Effector memory CD8-positive, alpha-beta T cell (primary cell): ENCODE data around the gene SESN2.

Source experiments
- ATAC-seq: fragments of 150-1000 bp; cut with Tn5 transposase; replicated peaks from 2 replicates; pipeline ENCODE4 v1.10.0; 2021; ENCODE audit warnings: mild to moderate bottlenecking, moderate library complexity
- DNase-seq, 3 experiments: peaks; one replicate each; pipeline ENCODE4 v3.0.0; 2021
- H3K27ac Mint-ChIP-seq, 2 donors: one replicate each; pipeline ENCODE4 v1.8.0; 2022; ENCODE audit warnings: mild to moderate bottlenecking in 2 of 2, mixed read lengths in 2 of 2, moderate library complexity in 2 of 2
- H3K27me3 Mint-ChIP-seq, 2 donors: one replicate each; pipeline ENCODE4 v1.8.0; 2022; ENCODE audit warnings: mixed read lengths in 2 of 2
- H3K36me3 Mint-ChIP-seq: one replicate; pipeline ENCODE4 v1.8.0; 2022; ENCODE audit warnings: mild to moderate bottlenecking, moderate library complexity, mixed read lengths; ENCODE audit not compliant: insufficient read depth
- H3K4me1 Mint-ChIP-seq, 2 donors: one replicate each; pipeline ENCODE4 v1.8.0; 2022; ENCODE audit warnings: low read depth in 2 of 2, mixed read lengths in 2 of 2
- H3K4me3 Mint-ChIP-seq, 2 donors: one replicate each; pipeline ENCODE4 v1.8.0; 2022; ENCODE audit warnings: mild to moderate bottlenecking in 2 of 2, mixed read lengths in 2 of 2, moderate library complexity in 2 of 2
- H3K9me3 Mint-ChIP-seq, 2 donors: one replicate each; pipeline ENCODE4 v1.8.0; 2022; ENCODE audit warnings: mixed read lengths in 2 of 2

Gene SESN2

GRCh38 chr1:28282426-28283407 lies 23.4 kb downstream of the SESN2 start:
- no peak for DNase-seq
- H3K4me3 Mint-ChIP-seq = no peak overlapping the region
- no peaks in the 10 kb centered on the region for H3K27me3 Mint-ChIP-seq
- no peaks in the 10 kb centered on the region for H3K9me3 Mint-ChIP-seq
- H3K4me1 Mint-ChIP-seq = peaks cover 11 to 14% of the 10 kb centered on the region in 2 donors
- H3K27ac Mint-ChIP-seq = no peak overlapping the region
- no peak for ATAC-seq
- H3K36me3 Mint-ChIP-seq = peaks cover 25% of the 10 kb centered on the region

- Mint-ChIP-seq H3K4me1 (peaks cover 9 to 11% of the 10 kb centered on the region in 2 donors), H3K27ac (no peak overlapping the region), H3K36me3 (no peaks in the 10 kb centered on the region), H3K9me3 (no peaks in the 10 kb centered on the region), H3K4me3 (no peak overlapping the region), H3K27me3 (no peaks in the 10 kb centered on the region)
- ATAC-seq (no peak), DNase-seq (no peak)
Observed at GRCh38 chr1:28286111-28286510, 26.8 kb downstream of the SESN2 start.

- H3K27ac Mint-ChIP-seq = no peak overlapping the region
- peaks cover 3 to 4% of the 10 kb centered on the region in 2 donors for H3K4me1 Mint-ChIP-seq
- no peaks in the 10 kb centered on the region for H3K27me3 Mint-ChIP-seq
- no peaks in the 10 kb centered on the region for H3K9me3 Mint-ChIP-seq
- DNase-seq (no peak), ATAC-seq (no peak)
- no peak overlapping the region for H3K4me3 Mint-ChIP-seq
- H3K36me3 Mint-ChIP-seq = no peaks in the 10 kb centered on the region
Observed at GRCh38 chr1:28288487-28288886, 29.2 kb downstream of the SESN2 start.

- H3K4me1 Mint-ChIP-seq = peaks cover 3 to 4% of the 10 kb centered on the region in 2 donors
- peaks cover 0 to 5% of the 10 kb centered on the region in 2 donors for H3K27me3 Mint-ChIP-seq
- no peak overlapping the region for H3K4me3 Mint-ChIP-seq
- ATAC-seq (no peak), DNase-seq (no peak)
- H3K36me3 Mint-ChIP-seq = peaks cover 4% of the 10 kb centered on the region
- H3K9me3 Mint-ChIP-seq = no peaks in the 10 kb centered on the region
- no peak overlapping the region for H3K27ac Mint-ChIP-seq
Observed at GRCh38 chr1:28290851-28291250, 31.5 kb downstream of the SESN2 start.

GRCh38 chr1:28291711-28292110 lies 32.4 kb downstream of the SESN2 start:
- ATAC-seq (no peak), DNase-seq (no peak)
- Mint-ChIP-seq H3K27ac (no peak overlapping the region), H3K9me3 (no peaks in the 10 kb centered on the region), H3K27me3 (peaks cover 0 to 14% of the 10 kb centered on the region in 2 donors), H3K4me3 (no peak overlapping the region), H3K4me1 (peaks cover 3 to 4% of the 10 kb centered on the region in 2 donors), H3K36me3 (peaks cover 4% of the 10 kb centered on the region)

- Mint-ChIP-seq H3K27ac (no peak overlapping the region), H3K27me3 (peaks cover 0 to 21% of the 10 kb centered on the region in 2 donors), H3K36me3 (peaks cover 4% of the 10 kb centered on the region), H3K4me1 (no peaks in the 10 kb centered on the region), H3K9me3 (no peaks in the 10 kb centered on the region), H3K4me3 (no peak overlapping the region)
- DNase-seq = no peak
- no peak for ATAC-seq
Observed at GRCh38 chr1:28295936-28296335, 36.6 kb downstream of the SESN2 start.

GRCh38 chr1:28296401-28297261 lies 37.3 kb downstream of the SESN2 start:
- Mint-ChIP-seq H3K36me3 (peaks cover 4% of the 10 kb centered on the region), H3K27ac (no peak overlapping the region), H3K4me1 (no peaks in the 10 kb centered on the region), H3K4me3 (no peak overlapping the region), H3K27me3 (peaks cover 0 to 21% of the 10 kb centered on the region in 2 donors), H3K9me3 (no peaks in the 10 kb centered on the region)
- DNase-seq = no peak
- no peak for ATAC-seq

- Mint-ChIP-seq H3K4me3 (no peak overlapping the region), H3K27me3 (peaks cover 0 to 21% of the 10 kb centered on the region in 2 donors), H3K27ac (no peak overlapping the region), H3K9me3 (no peaks in the 10 kb centered on the region), H3K4me1 (no peaks in the 10 kb centered on the region), H3K36me3 (peaks cover 4% of the 10 kb centered on the region)
- ATAC-seq (no peak), DNase-seq (no peak)
Observed at GRCh38 chr1:28297826-28298225, 38.5 kb downstream of the SESN2 start.

GRCh38 chr1:28298438-28298837 lies 39.1 kb downstream of the SESN2 start:
- Mint-ChIP-seq H3K27ac (no peak overlapping the region), H3K4me3 (no peak overlapping the region), H3K9me3 (no peaks in the 10 kb centered on the region), H3K4me1 (no peaks in the 10 kb centered on the region), H3K36me3 (peaks cover 7% of the 10 kb centered on the region), H3K27me3 (peaks cover 0 to 21% of the 10 kb centered on the region in 2 donors)
- DNase-seq = no peak
- no peak for ATAC-seq

- H3K4me3 Mint-ChIP-seq = no peak overlapping the region
- no peaks in the 10 kb centered on the region for H3K9me3 Mint-ChIP-seq
- H3K27ac Mint-ChIP-seq = no peak overlapping the region
- H3K27me3 Mint-ChIP-seq = peaks cover 0 to 9% of the 10 kb centered on the region in 2 donors
- H3K4me1 Mint-ChIP-seq = no peaks in the 10 kb centered on the region
- H3K36me3 Mint-ChIP-seq = peaks cover 3% of the 10 kb centered on the region
- DNase-seq (no peak), ATAC-seq (no peak)
Observed at GRCh38 chr1:28301368-28302174, 42.3 kb downstream of the SESN2 start.

GRCh38 chr1:28302247-28302646 lies 42.9 kb downstream of the SESN2 start:
- peaks cover 0 to 2% of the 10 kb centered on the region in 2 donors for H3K27me3 Mint-ChIP-seq
- no peak for ATAC-seq
- no peak overlapping the region for H3K4me3 Mint-ChIP-seq
- H3K36me3 Mint-ChIP-seq = peaks cover 3% of the 10 kb centered on the region
- no peaks in the 10 kb centered on the region for H3K4me1 Mint-ChIP-seq
- H3K9me3 Mint-ChIP-seq = no peaks in the 10 kb centered on the region
- no peak for DNase-seq
- H3K27ac Mint-ChIP-seq = no peak overlapping the region

- peaks cover 0 to 7% of the 10 kb centered on the region in 2 donors for H3K27me3 Mint-ChIP-seq
- no peak overlapping the region for H3K4me3 Mint-ChIP-seq
- ATAC-seq (no peak), DNase-seq (no peak)
- H3K4me1 Mint-ChIP-seq = no peaks in the 10 kb centered on the region
- peaks cover 3% of the 10 kb centered on the region for H3K36me3 Mint-ChIP-seq
- H3K27ac Mint-ChIP-seq = no peak overlapping the region
- no peaks in the 10 kb centered on the region for H3K9me3 Mint-ChIP-seq
Observed at GRCh38 chr1:28306301-28306949, 47.1 kb downstream of the SESN2 start.
